ENCODE results near the gene NGRN.

GRCh38 chr15:90271459-90272166 is 6.1 kb downstream of the NGRN start:
- no peak for TF ChIP-seq CTCF (IDR thresholded peaks at IDR 0.05)
- no peak for TF ChIP-seq POLR2A (IDR thresholded peaks at IDR 0.05)
